ENCODE data around the gene COBLL1.

Gene COBLL1

GRCh38 chr2:164841719-164842623 lies at the start of gene COBLL1:
TSS of gene COBLL1 (minus strand) at chr2:164841823. CDS start at chr2:164841196, 627 bp downstream.
- Histone ChIP-seq H3K4me1 (ENCODE audit: control insufficient read depth in 2 of 2, insufficient read depth in 2 of 2, low read length in 2 of 2) (peaks cover 8 to 14% of the 10 kb centered on the region in 2 donors), H3K27ac (ENCODE audit: low read depth in 2 of 2, low read length in 2 of 2) (peak within 1 kb of the TSS; percentile 93 to 95), H3K9ac (ENCODE audit: low read depth in 1 of 2, low read length in 2 of 2) (peak within 1 kb of the TSS; percentile 79 to 93), H3K27me3 (ENCODE audit: control insufficient read depth in 2 of 2, insufficient read depth in 2 of 2, low read length in 2 of 2) (no peaks in the 10 kb centered on the region), H3K4me3 (ENCODE audit: low read length in 2 of 2) (peak within 1 kb of the TSS; percentile 77 to 88), H3K36me3 (ENCODE audit: control insufficient read depth in 2 of 2, insufficient read depth in 2 of 2, low read length in 2 of 2) (no peaks in the 10 kb centered on the region), H3K9me3 (ENCODE audit: control insufficient read depth in 2 of 2, low read length in 2 of 2) (no peaks in the 10 kb centered on the region)

- no peak overlapping the region for H3K27ac ChIP-seq (ENCODE audit: low read depth in 2 of 2, low read length in 2 of 2)
- H3K27me3 ChIP-seq (ENCODE audit: control insufficient read depth in 2 of 2, insufficient read depth in 2 of 2, low read length in 2 of 2), result no peaks in the 10 kb centered on the region
- no peaks in the 10 kb centered on the region for H3K36me3 ChIP-seq (ENCODE audit: control insufficient read depth in 2 of 2, insufficient read depth in 2 of 2, low read length in 2 of 2)
- no peaks in the 10 kb centered on the region for H3K9me3 ChIP-seq (ENCODE audit: control insufficient read depth in 2 of 2, low read length in 2 of 2)
- H3K4me3 ChIP-seq (ENCODE audit: low read length in 2 of 2), result no peak overlapping the region
- no peaks in the 10 kb centered on the region for H3K4me1 ChIP-seq (ENCODE audit: control insufficient read depth in 2 of 2, insufficient read depth in 2 of 2, low read length in 2 of 2)
- H3K9ac ChIP-seq (ENCODE audit: low read depth in 1 of 2, low read length in 2 of 2), result no peak overlapping the region
Observed at GRCh38 chr2:164890544-164890943, 48.9 kb upstream of the COBLL1 start.

- H3K36me3 ChIP-seq (ENCODE audit: control insufficient read depth in 2 of 2, insufficient read depth in 2 of 2, low read length in 2 of 2), result no peaks in the 10 kb centered on the region
- H3K27ac ChIP-seq (ENCODE audit: low read depth in 2 of 2, low read length in 2 of 2), result no peak overlapping the region
- no peaks in the 10 kb centered on the region for H3K9me3 ChIP-seq (ENCODE audit: control insufficient read depth in 2 of 2, low read length in 2 of 2)
- no peaks in the 10 kb centered on the region for H3K4me1 ChIP-seq (ENCODE audit: control insufficient read depth in 2 of 2, insufficient read depth in 2 of 2, low read length in 2 of 2)
- H3K9ac ChIP-seq (ENCODE audit: low read depth in 1 of 2, low read length in 2 of 2), result no peak overlapping the region
- H3K27me3 ChIP-seq (ENCODE audit: control insufficient read depth in 2 of 2, insufficient read depth in 2 of 2, low read length in 2 of 2), result no peaks in the 10 kb centered on the region
- H3K4me3 ChIP-seq (ENCODE audit: low read length in 2 of 2), result no peak overlapping the region
Observed at GRCh38 chr2:164888592-164888991, 47.0 kb upstream of the COBLL1 start.

GRCh38 chr2:164887434-164888144 lies 46.0 kb upstream of the COBLL1 start:
- H3K4me1 ChIP-seq (ENCODE audit: control insufficient read depth in 2 of 2, insufficient read depth in 2 of 2, low read length in 2 of 2), result no peaks in the 10 kb centered on the region
- H3K27ac ChIP-seq (ENCODE audit: low read depth in 2 of 2, low read length in 2 of 2), result no peak overlapping the region
- no peak overlapping the region for H3K9ac ChIP-seq (ENCODE audit: low read depth in 1 of 2, low read length in 2 of 2)
- no peaks in the 10 kb centered on the region for H3K9me3 ChIP-seq (ENCODE audit: control insufficient read depth in 2 of 2, low read length in 2 of 2)
- no peaks in the 10 kb centered on the region for H3K36me3 ChIP-seq (ENCODE audit: control insufficient read depth in 2 of 2, insufficient read depth in 2 of 2, low read length in 2 of 2)
- H3K27me3 ChIP-seq (ENCODE audit: control insufficient read depth in 2 of 2, insufficient read depth in 2 of 2, low read length in 2 of 2), result no peaks in the 10 kb centered on the region
- H3K4me3 ChIP-seq (ENCODE audit: low read length in 2 of 2), result no peak overlapping the region

- H3K36me3 ChIP-seq (ENCODE audit: control insufficient read depth in 2 of 2, insufficient read depth in 2 of 2, low read length in 2 of 2), result no peaks in the 10 kb centered on the region
- H3K4me1 ChIP-seq (ENCODE audit: control insufficient read depth in 2 of 2, insufficient read depth in 2 of 2, low read length in 2 of 2), result no peaks in the 10 kb centered on the region
- H3K27ac ChIP-seq (ENCODE audit: low read depth in 2 of 2, low read length in 2 of 2), result no peak overlapping the region
- H3K4me3 ChIP-seq (ENCODE audit: low read length in 2 of 2), result no peak overlapping the region
- H3K9me3 ChIP-seq (ENCODE audit: control insufficient read depth in 2 of 2, low read length in 2 of 2), result no peaks in the 10 kb centered on the region
- H3K27me3 ChIP-seq (ENCODE audit: control insufficient read depth in 2 of 2, insufficient read depth in 2 of 2, low read length in 2 of 2), result no peaks in the 10 kb centered on the region
- no peak overlapping the region for H3K9ac ChIP-seq (ENCODE audit: low read depth in 1 of 2, low read length in 2 of 2)
Observed at GRCh38 chr2:164882276-164882675, 40.7 kb upstream of the COBLL1 start.

GRCh38 chr2:164881524-164881923 lies 39.9 kb upstream of the COBLL1 start:
- Histone ChIP-seq H3K9ac (ENCODE audit: low read depth in 1 of 2, low read length in 2 of 2) (no peak overlapping the region), H3K27ac (ENCODE audit: low read depth in 2 of 2, low read length in 2 of 2) (no peak overlapping the region)

GRCh38 chr2:164879901-164880535 lies 38.4 kb upstream of the COBLL1 start:
- Histone ChIP-seq H3K36me3 (ENCODE audit: control insufficient read depth in 2 of 2, insufficient read depth in 2 of 2, low read length in 2 of 2) (no peaks in the 10 kb centered on the region), H3K4me3 (ENCODE audit: low read length in 2 of 2) (no peak overlapping the region), H3K4me1 (ENCODE audit: control insufficient read depth in 2 of 2, insufficient read depth in 2 of 2, low read length in 2 of 2) (no peaks in the 10 kb centered on the region), H3K27me3 (ENCODE audit: control insufficient read depth in 2 of 2, insufficient read depth in 2 of 2, low read length in 2 of 2) (no peaks in the 10 kb centered on the region), H3K9me3 (ENCODE audit: control insufficient read depth in 2 of 2, low read length in 2 of 2) (no peaks in the 10 kb centered on the region), H3K9ac (ENCODE audit: low read depth in 1 of 2, low read length in 2 of 2) (no peak overlapping the region), H3K27ac (ENCODE audit: low read depth in 2 of 2, low read length in 2 of 2) (no peak overlapping the region)

More at GRCh38 chr2:164881524-164881923, 39.9 kb upstream of the COBLL1 start:
- Histone ChIP-seq H3K27me3 (ENCODE audit: control insufficient read depth in 2 of 2, insufficient read depth in 2 of 2, low read length in 2 of 2) (no peaks in the 10 kb centered on the region), H3K9me3 (ENCODE audit: control insufficient read depth in 2 of 2, low read length in 2 of 2) (no peaks in the 10 kb centered on the region), H3K4me1 (ENCODE audit: control insufficient read depth in 2 of 2, insufficient read depth in 2 of 2, low read length in 2 of 2) (no peaks in the 10 kb centered on the region), H3K4me3 (ENCODE audit: low read length in 2 of 2) (no peak overlapping the region), H3K36me3 (ENCODE audit: control insufficient read depth in 2 of 2, insufficient read depth in 2 of 2, low read length in 2 of 2) (no peaks in the 10 kb centered on the region)

- Histone ChIP-seq H3K36me3 (ENCODE audit: control insufficient read depth in 2 of 2, insufficient read depth in 2 of 2, low read length in 2 of 2) (no peaks in the 10 kb centered on the region), H3K9me3 (ENCODE audit: control insufficient read depth in 2 of 2, low read length in 2 of 2) (no peaks in the 10 kb centered on the region), H3K9ac (ENCODE audit: low read depth in 1 of 2, low read length in 2 of 2) (no peak overlapping the region), H3K27me3 (ENCODE audit: control insufficient read depth in 2 of 2, insufficient read depth in 2 of 2, low read length in 2 of 2) (no peaks in the 10 kb centered on the region), H3K27ac (ENCODE audit: low read depth in 2 of 2, low read length in 2 of 2) (no peak overlapping the region), H3K4me3 (ENCODE audit: low read length in 2 of 2) (no peak overlapping the region), H3K4me1 (ENCODE audit: control insufficient read depth in 2 of 2, insufficient read depth in 2 of 2, low read length in 2 of 2) (no peaks in the 10 kb centered on the region)
Observed at GRCh38 chr2:164877927-164878326, 36.3 kb upstream of the COBLL1 start.

GRCh38 chr2:164877169-164877568 lies 35.5 kb upstream of the COBLL1 start:
- no peaks in the 10 kb centered on the region for H3K27me3 ChIP-seq (ENCODE audit: control insufficient read depth in 2 of 2, insufficient read depth in 2 of 2, low read length in 2 of 2)
- H3K36me3 ChIP-seq (ENCODE audit: control insufficient read depth in 2 of 2, insufficient read depth in 2 of 2, low read length in 2 of 2), result no peaks in the 10 kb centered on the region
- H3K4me1 ChIP-seq (ENCODE audit: control insufficient read depth in 2 of 2, insufficient read depth in 2 of 2, low read length in 2 of 2), result no peaks in the 10 kb centered on the region
- no peak overlapping the region for H3K27ac ChIP-seq (ENCODE audit: low read depth in 2 of 2, low read length in 2 of 2)
- H3K9ac ChIP-seq (ENCODE audit: low read depth in 1 of 2, low read length in 2 of 2), result no peak overlapping the region
- H3K9me3 ChIP-seq (ENCODE audit: control insufficient read depth in 2 of 2, low read length in 2 of 2), result no peaks in the 10 kb centered on the region
- H3K4me3 ChIP-seq (ENCODE audit: low read length in 2 of 2), result no peak overlapping the region
